Lower leg skin (tissue), 4 donors: ENCODE measurements around the gene LITAFD. TPM values are rescaled to one million over a fixed set of nuclear protein-coding genes. Genes with fewer than 3 reads are reported as not detected.
"Not testable (repeated sequence)": the region's sequence is repeated elsewhere in the genome, so short reads cannot be mapped to it uniquely, and the experiment has no call there.

Experiments
- DNase-seq, 2 donors: peaks; one replicate each; pipeline ENCODE4 v3.0.0-alpha.2; 2019; ENCODE audit warnings: low spot score in 2 of 2
- H3K4me3 ChIP-seq: fragments of 200-600 bp; sonication (generic); 2 replicates; pipeline ENCODE4 v1.5.1; 2017; ENCODE audit warnings: mild to moderate bottlenecking, low read depth; ENCODE audit not compliant: poor library complexity, severe bottlenecking
- CTCF ChIP-seq, 3 donors: fragments of 450-650 bp; IDR thresholded peaks; one replicate each; pipeline ENCODE4 v1.5.1; 2016; ENCODE audit warnings: antibody characterized with exemption in 3 of 3, mild to moderate bottlenecking in 3 of 3, moderate library complexity in 2 of 3
- POLR2A ChIP-seq, 2 donors: fragments of 450-650 bp; IDR thresholded peaks; one replicate each; pipeline ENCODE4 v1.6.1; 2016 to 2017; ENCODE audit warnings: antibody characterized with exemption in 2 of 2, mild to moderate bottlenecking in 1 of 2, moderate library complexity in 1 of 2
- WGBS, 2 donors: methylation state at CpG; one replicate each; pipeline ENCODE4 v1.1.5; 2018; 5-methylcytosine and 5-hydroxymethylcytosine counted together
- intact Hi-C: fragments of 100-400 bp; cut with DNase I; formaldehyde crosslinking; loops from one replicate; pipeline ENCODE4 v1.15.0; 2023; ENCODE audit warnings: low total_unique reads
- total RNA-seq, 4 donors: library from RNA; depleted of rRNA; stranded (reverse); fragments of >200 nt; gene quantifications; one replicate each; pipeline ENCODE4 v1.1.0, GENCODE V29; 2016

LITAFD gene
- total RNA-seq, 4 donors from 2014 or later, result not detected

- intact Hi-C loops, result no loop called here
- no peak for DNase-seq
- 35% methylated on average over 37 of the region's 37 CpGs for WGBS, 2 donors
- no peak overlapping the region for H3K4me3 ChIP-seq
- no peak for TF ChIP-seq CTCF (IDR thresholded peaks at IDR 0.05)
- TF ChIP-seq POLR2A (IDR thresholded peaks at IDR 0.05), result no peak
These were observed 12.8 kb upstream of the LITAFD start for GRCh38 chr16:8869212-8869987.

GRCh38 chr16:8869988-8870241, 12.2 kb upstream of the LITAFD start:
- H3K4me3 ChIP-seq, DNase-seq: not testable (repeated sequence)
- 98 to 100% methylated on average over 10 of the region's 10 CpGs for WGBS, 2 donors
- intact Hi-C loops, result loop anchor here (10.0 kb wide), 1 partner anchor 195 kb away; the partner anchor contains the start of gene ABAT

GRCh38 chr16:8872071-8872470, 10.1 kb upstream of the LITAFD start:
- no peak for DNase-seq
- intact Hi-C loops, result loop anchor here (10.0 kb wide), 1 partner anchor 197 kb away; the partner anchor contains the start of gene ABAT
- TF ChIP-seq CTCF (IDR thresholded peaks at IDR 0.05), result no peak
- no peak for TF ChIP-seq POLR2A (IDR thresholded peaks at IDR 0.05)
- H3K4me3 ChIP-seq, result no peak overlapping the region
- WGBS, 2 donors, result 92 to 96% methylated on average over 5 of the region's 5 CpGs

- TF ChIP-seq CTCF (IDR thresholded peaks at IDR 0.05), result no peak
- no peak for TF ChIP-seq POLR2A (IDR thresholded peaks at IDR 0.05)
- intact Hi-C loops, result loop anchor here (10.0 kb wide), 1 partner anchor 198 kb away; the partner anchor contains the start of gene ABAT
- no peak overlapping the region for H3K4me3 ChIP-seq
- WGBS, 2 donors, result 87% methylated on average over 22 of the region's 22 CpGs
- no peak for DNase-seq
These were observed 8.9 kb upstream of the LITAFD start for GRCh38 chr16:8872967-8873865.

GRCh38 chr16:8873866-8874195, 8.3 kb upstream of the LITAFD start:
- DNase-seq, H3K4me3 ChIP-seq: not testable (repeated sequence)
- intact Hi-C loops, result loop anchor here (10.0 kb wide), 1 partner anchor 199 kb away; the partner anchor contains the start of gene ABAT
- 90 to 95% methylated on average over 7 of the region's 7 CpGs for WGBS, 2 donors

GRCh38 chr16:8874388-8874787, 7.8 kb upstream of the LITAFD start:
- TF ChIP-seq CTCF (IDR thresholded peaks at IDR 0.05) (no peak), POLR2A (IDR thresholded peaks at IDR 0.05) (no peak)
- DNase-seq, result no peak
- 32 to 52% methylated on average over 6 of the region's 6 CpGs for WGBS, 2 donors
- H3K4me3 ChIP-seq, result no peak overlapping the region
- intact Hi-C loops, result loop anchor here (10.0 kb wide), 1 partner anchor 200 kb away; the partner anchor contains the start of gene ABAT

GRCh38 chr16:8875317-8875716, 6.8 kb upstream of the LITAFD start:
- 62 to 64% methylated on average over 7 of the region's 7 CpGs for WGBS, 2 donors
- H3K4me3 ChIP-seq, DNase-seq: not testable (repeated sequence)
- intact Hi-C loops, result loop anchor here (5.0 to 10.0 kb wide), 2 partner anchors 58 to 201 kb away; partner anchors contain the start of gene ABAT
